Heart left ventricle (tissue), 16 donors: Measurements from ENCODE around the gene COL4A4. TPM values are rescaled to one million over a fixed set of nuclear protein-coding genes. Genes with fewer than 3 reads are reported as not detected.

Experiments
- ATAC-seq, 4 donors: fragments of 200-7000 bp; cut with Tn5 transposase; one replicate each; pipeline ENCODE4 v1.9.1; 2020 to 2022; ENCODE audit warnings: moderate library complexity in 4 of 4, mild to moderate bottlenecking in 3 of 4, moderate number of reproducible peaks in 1 of 4
- DNase-seq, 5 donors: peaks; one replicate each; pipeline ENCODE4 v3.0.0-alpha.2; 2020
- H3K27ac ChIP-seq, 12 donors: fragments of 200-600 bp; sonication (generic) in 4 of 12; one replicate each; pipeline versions ENCODE4 v1.5.0 to v1.8.0; 2016 to 2022; ENCODE audit warnings: mild to moderate bottlenecking in 2 of 12
- H3K27me3 ChIP-seq, 9 donors: fragments of 200-600 bp; sonication (generic) in 2 of 9; one replicate each; pipeline versions ENCODE4 v1.5.1 to v1.8.0; 2016 to 2022; ENCODE audit warnings: mild to moderate bottlenecking in 3 of 9
- H3K36me3 ChIP-seq, 9 donors: fragments of 200-600 bp; sonication (generic) in 2 of 9; one replicate each; pipeline versions ENCODE4 v1.5.0 to v1.8.0; 2018 to 2022; ENCODE audit warnings: mild to moderate bottlenecking in 2 of 9
- H3K4me1 ChIP-seq, 12 donors: fragments of 200-600 bp; sonication (generic) in 4 of 12; one replicate each; pipeline versions ENCODE4 v1.5.0 to v1.8.0; 2016 to 2022; ENCODE audit warnings: mild to moderate bottlenecking in 3 of 12
- H3K4me3 ChIP-seq, 12 donors: fragments of 200-600 bp; sonication (generic) in 4 of 12; one replicate each; pipeline versions ENCODE4 v1.5.0 to v1.8.0; 2017 to 2022; ENCODE audit warnings: mild to moderate bottlenecking in 9 of 12, moderate library complexity in 4 of 12
- H3K9me3 ChIP-seq, 12 donors: fragments of 200-600 bp; sonication (generic) in 4 of 12; one replicate each; pipeline versions ENCODE4 v1.5.0 to v1.8.0; 2016 to 2022; ENCODE audit warnings: mild to moderate bottlenecking in 1 of 12
- CTCF ChIP-seq, 12 donors: fragments of 200-600 bp; sonication (generic) in 4 of 12; IDR thresholded peaks; one replicate each; pipeline versions ENCODE4 v1.5.0 to v1.8.0; 2018 to 2022; ENCODE audit warnings: antibody characterized with exemption in 12 of 12, mild to moderate bottlenecking in 5 of 12
- POLR2A ChIP-seq, 2 donors: fragments of 450-650 bp; IDR thresholded peaks; one replicate each; pipeline ENCODE4 v1.6.1; 2017; ENCODE audit warnings: antibody characterized with exemption in 2 of 2, mild to moderate bottlenecking in 2 of 2, moderate library complexity in 2 of 2
- WGBS, 4 donors: extraction: QIAGEN DNeasy Blood & Tissue Kit in 2 of 4; methylation state at CpG; one replicate each; pipeline versions ENCODE4 v1.1.5 to v1.1.7; 2013 to 2018; 5-methylcytosine and 5-hydroxymethylcytosine counted together
- intact Hi-C, 10 donors: fragments of 100-400 bp; cut with DNase I; formaldehyde crosslinking; loops; one replicate each; pipeline versions ENCODE4 v1.11.1 to v1.14.2; 2022
- polyA plus RNA-seq, 2 donors: library from polyadenylated mRNA; stranded (reverse); fragments of 200-250 nt; gene quantifications; one replicate each; pipeline ENCODE4 v1.2.3, GENCODE V29; 2013
- total RNA-seq, 9 donors: library from RNA; depleted of rRNA in 2 of 9; stranded (reverse); fragments of >200 nt in 2 of 9; fragmentation: NEBNext Ultra II Directional in 3 of 9; extraction: Animal tissue kit (Norgen Biotek cat#: 25700) in 3 of 9; gene quantifications; one replicate each; pipeline versions ENCODE4 v1.1.0 to v1.2.4, GENCODE V29; 2016 to 2023
- donor health status: ischemic (EF 13 %, LVEDD 7.1; RV severe dilation, severe dysfunction).
- donor health status: healthy with polysubstance abuse.
- donor health status: DM: no; HTN: yes; CAD: no.
- donor health status: DM: no; HTN: no; CAD: no.
- donor health status: ischemic (EF 25% LVEDD 6.9; RV normal size, moderate dysfunction).
- donor health status: ischemic (EF 25% LVEDD 5.7; RV mildly dilated, moderate dysfunction).
- donor health status: healthy.
- donor health status: DM: yes; HTN: yes; CAD: no.
- donor health status: ischemic (EF 35%, LVEDD 5.7; RV mildly dilated, moderate dysfunction).
- donor health status: nonischemic (EF 11% LVEDD 7.7; RV severe dilation, severe dysfunction).
- donor health status: DM: yes; HTN: yes; CAD: no.
- donor health status: PGD.
- donor health status: ischemic (EF 29% LVEDD 5.4; RV normal size, mild dysfunction).
- donor health status: nonischemic (EF 23%, LVEDD 6.1; RV moderate dilation, normal function).

COL4A4 gene
- total and polyA plus RNA-seq, 11 donors: 1.0 to 9.9 (median 3.4) TPM

GRCh38 chr2:227117027-227117426 is 47.0 kb downstream of the COL4A4 start:
- WGBS, 4 donors: 79 to 90% (median 82%) methylated on average over 1 of the region's 1 CpG

GRCh38 chr2:227115761-227116160 is 48.2 kb downstream of the COL4A4 start:
- 68 to 82% (median 80%) methylated on average over 5 of the region's 5 CpGs for WGBS, 4 donors

More at GRCh38 chr2:227117027-227117426, 47.0 kb downstream of the COL4A4 start:
- H3K4me1 ChIP-seq: no peaks in the 10 kb centered on the region
- ATAC-seq (no peak), DNase-seq (no peak)
- no peak overlapping the region for H3K4me3 ChIP-seq
- H3K36me3 ChIP-seq: peaks cover 0 to 64% (median 0%) of the 10 kb centered on the region in 9 donors
- H3K27ac ChIP-seq: no peak overlapping the region
- no peaks in the 10 kb centered on the region for H3K9me3 ChIP-seq
- intact Hi-C loops: no loop called here
- no peaks in the 10 kb centered on the region for H3K27me3 ChIP-seq
- TF ChIP-seq POLR2A (IDR thresholded peaks at IDR 0.05): no peak
- TF ChIP-seq CTCF (IDR thresholded peaks at IDR 0.05): no peak

GRCh38 chr2:227106845-227107759 is 56.9 kb downstream of the COL4A4 start:
- no peak overlapping the region for H3K4me3 ChIP-seq
- peak in 1 of 5 donors; percentile 22 for DNase-seq
- no peaks in the 10 kb centered on the region for H3K9me3 ChIP-seq
- intact Hi-C loops: loop anchor here in 8 of 10 donors (2.0 to 10.0 kb wide), 6 partner anchors 292 to 1440 kb away; no protein-coding TSS in a partner anchor
- WGBS, 4 donors: 79 to 81% (median 80%) methylated on average over 9 of the region's 9 CpGs
- H3K4me1 ChIP-seq: no peaks in the 10 kb centered on the region
- no peaks in the 10 kb centered on the region for H3K27me3 ChIP-seq
- no peak overlapping the region for H3K27ac ChIP-seq
- TF ChIP-seq CTCF (IDR thresholded peaks at IDR 0.05): peak; percentile 46 to 64 (median 56)
- TF ChIP-seq POLR2A (IDR thresholded peaks at IDR 0.05): no peak
- ATAC-seq: peak in 3 of 4 donors; percentile 37 to 66 (median 59)
- H3K36me3 ChIP-seq: peaks cover 0 to 34% (median 0%) of the 10 kb centered on the region in 9 donors

More at GRCh38 chr2:227115761-227116160, 48.2 kb downstream of the COL4A4 start:
- Histone ChIP-seq H3K27ac (no peak overlapping the region), H3K4me1 (no peaks in the 10 kb centered on the region), H3K4me3 (no peak overlapping the region), H3K9me3 (no peaks in the 10 kb centered on the region), H3K36me3 (peaks cover 0 to 63% (median 0%) of the 10 kb centered on the region in 9 donors), H3K27me3 (no peaks in the 10 kb centered on the region)
- ATAC-seq (no peak), DNase-seq (no peak)
- intact Hi-C loops: no loop called here
- TF ChIP-seq CTCF (IDR thresholded peaks at IDR 0.05) (no peak), POLR2A (IDR thresholded peaks at IDR 0.05) (no peak)

- peaks cover 0 to 48% (median 0%) of the 10 kb centered on the region in 9 donors for H3K36me3 ChIP-seq
- intact Hi-C loops: loop anchor here in 3 of 10 donors (10.0 kb wide), 2 partner anchors 289 to 299 kb away; no protein-coding TSS in a partner anchor
- no peak for ATAC-seq
Measured at GRCh38 chr2:227103583-227103982, 60.4 kb downstream of the COL4A4 start.

More at GRCh38 chr2:227103583-227103982, 60.4 kb downstream of the COL4A4 start:
- no peak overlapping the region for H3K4me3 ChIP-seq
- no peaks in the 10 kb centered on the region for H3K9me3 ChIP-seq
- 86 to 92% (median 90%) methylated on average over 5 of the region's 5 CpGs for whole genome bisulfite sequencing, 4 donors
- DNase-seq: no peak
- H3K27ac ChIP-seq: no peak overlapping the region
- no peaks in the 10 kb centered on the region for H3K4me1 ChIP-seq
- H3K27me3 ChIP-seq: no peaks in the 10 kb centered on the region
- no peak for TF ChIP-seq CTCF (IDR thresholded peaks at IDR 0.05)
- TF ChIP-seq POLR2A (IDR thresholded peaks at IDR 0.05): no peak
